Activated CD4-positive, CD25-positive, alpha-beta regulatory T cell treated with anti-CD3 and anti-CD28 coated beads, Interleukin-2, amount 50 U/mL, for 16 hours (primary cell): ENCODE results near the gene MRPL58.
A peak's percentile ranks its signal among the peaks of the same experiment; 100 is the strongest.
"Not testable (repeated sequence)": the region's sequence is repeated elsewhere in the genome, so short reads cannot be mapped to it uniquely, and the experiment has no call there.

ENCODE experiments used
- DNase-seq: peaks from one replicate; pipeline ENCODE4 v3.0.0-alpha.2; 2020; ENCODE audit warnings: low read depth, low spot score

MRPL58 gene

GRCh38 chr17:74987418-74987908, 25.0 kb upstream of the MRPL58 start, which contains the start of gene CDR2L:
TSS of gene CDR2L (plus strand) at chr17:74987632. CDS start at chr17:74988044, 412 bp downstream.
- peak; percentile 76 for DNase-seq

GRCh38 chr17:74987909-74988711, 24.4 kb upstream of the MRPL58 start:
- no peak for DNase-seq

- DNase-seq: no peak
Measured at GRCh38 chr17:74990581-74991105, 21.8 kb upstream of the MRPL58 start.

- no peak for DNase-seq
Measured at GRCh38 chr17:74992223-74992622, 20.2 kb upstream of the MRPL58 start.

- no peak for DNase-seq
Measured at GRCh38 chr17:74994440-74994839, 18.0 kb upstream of the MRPL58 start.

GRCh38 chr17:74995847-74996246, 16.6 kb upstream of the MRPL58 start:
- no peak for DNase-seq

GRCh38 chr17:74998783-74999182, 13.7 kb upstream of the MRPL58 start:
- DNase-seq: no peak

- no peak for DNase-seq
Measured at GRCh38 chr17:74999523-74999922, 12.9 kb upstream of the MRPL58 start.

GRCh38 chr17:75001915-75002843, 10.3 kb upstream of the MRPL58 start:
- no peak for DNase-seq

- DNase-seq: no peak
Measured at GRCh38 chr17:75003070-75003956, 9.2 kb upstream of the MRPL58 start.

- DNase-seq: no peak
Measured at GRCh38 chr17:75003957-75004355, 8.5 kb upstream of the MRPL58 start.

- no peak for DNase-seq
Measured at GRCh38 chr17:75004371-75004770, 8.1 kb upstream of the MRPL58 start.

- no peak for DNase-seq
Measured at GRCh38 chr17:75005291-75005690, 7.2 kb upstream of the MRPL58 start.

GRCh38 chr17:75006084-75006483, 6.4 kb upstream of the MRPL58 start:
- DNase-seq: not testable (repeated sequence)

GRCh38 chr17:75006653-75007052, 5.8 kb upstream of the MRPL58 start:
- no peak for DNase-seq

GRCh38 chr17:75008373-75008772, 4.1 kb upstream of the MRPL58 start:
- no peak for DNase-seq

- DNase-seq: no peak
Measured at GRCh38 chr17:75009139-75009724, 3.2 kb upstream of the MRPL58 start.

GRCh38 chr17:75010683-75011400, 1.6 kb upstream of the MRPL58 start:
- no peak for DNase-seq

GRCh38 chr17:75011401-75012095, 922 bp upstream of the MRPL58 start:
- no peak for DNase-seq

- DNase-seq: no peak
Measured at GRCh38 chr17:75012096-75012345, 449 bp upstream of the MRPL58 start.
